GM12878 (cell line): ENCODE results near the gene TBRG1. TPM values are rescaled to one million over a fixed set of nuclear protein-coding genes. Genes with fewer than 3 reads are reported as not detected.

ENCODE experiments used
- ATAC-seq: fragments of 200-7000 bp; cut with Tn5 transposase; 3 replicates; pipeline ENCODE4 v1.9.1; 2020; ENCODE audit warnings: mild to moderate bottlenecking, moderate library complexity
- BruUV-seq: library from RNA; stranded (reverse); fragments of 400-500 nt; replicated peaks from 2 replicates; lab custom pipeline; 2021; lab: Mats Ljungman, UMichigan
- CTCF ChIA-PET: fragments of 300-600 bp; sonication (Branson Sonifier 250); formaldehyde crosslinking; extraction: SDS; loops from one replicate; lab custom pipeline; 2021; ENCODE audit warnings: inconsistent platforms; lab: Yijun Ruan, JAX
- POLR2A ChIA-PET: fragments of 350-600 bp; formaldehyde crosslinking; extraction: SDS; loops from one replicate; lab custom pipeline; 2021; ENCODE audit warnings: inconsistent platforms; lab: Charles Lee
- RAD21 ChIA-PET: fragments of 300-600 bp; sonication (Branson Sonifier 250); formaldehyde crosslinking; loops from one replicate; lab custom pipeline; 2023; ENCODE audit warnings: antibody characterized with exemption; ENCODE audit not compliant: unreplicated experiment; lab: Charles Lee
- SMC1A ChIA-PET: fragments of 300-600 bp; sonication (Branson Sonifier 250); formaldehyde crosslinking; loops from one replicate; lab custom pipeline; 2023; ENCODE audit not compliant: unreplicated experiment, uncharacterized antibody; lab: Charles Lee
- DNase-seq: peaks from one replicate; pipeline ENCODE4 v3.0.0-alpha.2; 2011; ENCODE audit warnings: low read depth, low spot score
- FAIRE-seq: peaks from 3 replicates; lab custom pipeline; 2011; peaks lifted over from hg19 to GRCh38; lab: Jason Lieb, UNC
- H2AFZ ChIP-seq: 2 replicates; pipeline ENCODE4 v1.6.0; 2011; ENCODE audit warnings: low read depth, low read length, control low read depth; ENCODE audit not compliant: control insufficient read depth
- H3K27ac ChIP-seq: 2 replicates; pipeline ENCODE4 v1.5.1; 2011; ENCODE audit warnings: control low read depth; ENCODE audit not compliant: control insufficient read depth, insufficient read depth
- H3K27me3 ChIP-seq, 2 experiments: replicated peaks in 1 of 2; 2 replicates each; pipeline versions ENCODE4 v1.6.0 to v1.6.1; 2011; ENCODE audit warnings: low read length in 1 of 2; ENCODE audit not compliant: control insufficient read depth in 2 of 2, insufficient read depth in 2 of 2
- H3K36me3 ChIP-seq, 2 experiments: 2 replicates each; pipeline ENCODE4 v1.5.1; 2011; ENCODE audit warnings: low read length in 1 of 2; ENCODE audit not compliant: control insufficient read depth in 2 of 2, insufficient read depth in 2 of 2
- H3K4me1 ChIP-seq: 2 replicates; pipeline ENCODE4 v1.6.1; 2011; ENCODE audit warnings: mild to moderate bottlenecking, low read length, moderate library complexity, mixed read lengths; ENCODE audit not compliant: control insufficient read depth, insufficient read depth
- H3K4me2 ChIP-seq: 2 replicates; pipeline ENCODE4 v1.6.0; 2011; ENCODE audit warnings: control low read depth; ENCODE audit not compliant: control insufficient read depth, insufficient read depth
- H3K4me3 ChIP-seq: fragments of 200-600 bp; sonication (generic); 2 replicates; pipeline ENCODE4 v1.5.1; 2016
- H3K79me2 ChIP-seq: 2 replicates; pipeline ENCODE4 v1.6.0; 2011; ENCODE audit warnings: low read length; ENCODE audit not compliant: control insufficient read depth, insufficient read depth
- H3K9ac ChIP-seq: 2 replicates; pipeline ENCODE4 v1.8.0; 2011; ENCODE audit warnings: low read length, control low read depth, mixed read lengths; ENCODE audit not compliant: control insufficient read depth, insufficient read depth
- H3K9me3 ChIP-seq: replicated peaks from 3 replicates; pipeline ENCODE4 v1.5.1; 2011; ENCODE audit warnings: mild to moderate bottlenecking, low read length; ENCODE audit not compliant: control insufficient read depth, insufficient read depth
- H4K20me1 ChIP-seq: 2 replicates; pipeline ENCODE4 v1.6.0; 2011; ENCODE audit not compliant: control insufficient read depth, insufficient read depth
- BCLAF1 ChIP-seq: fragments of 450-650 bp; IDR thresholded peaks from 2 replicates; pipeline ENCODE4 v1.6.1; 2017; ENCODE audit warnings: antibody characterized with exemption, mild to moderate bottlenecking, moderate library complexity
- CHD4 ChIP-seq: fragments of 200-600 bp; sonication (generic); IDR thresholded peaks from 2 replicates; pipeline ENCODE4 v1.6.1; 2016; ENCODE audit warnings: mild to moderate bottlenecking
- EGR1 ChIP-seq, 2 experiments: IDR thresholded peaks; 1 replicate in 1 of 2; 2 replicates in 1 of 2; pipeline ENCODE4 v1.6.1; 2011 to 2012; ENCODE audit warnings: low read depth in 2 of 2, low read length in 2 of 2, borderline replicate concordance in 1 of 2, mild to moderate bottlenecking in 1 of 2, moderate library complexity in 1 of 2
- HDAC2 ChIP-seq: fragments of 200-600 bp; sonication (generic); IDR thresholded peaks from 2 replicates; pipeline ENCODE4 v1.6.1; 2017
- JUNB ChIP-seq: IDR thresholded peaks from 2 replicates; pipeline ENCODE4 v1.6.1; 2016; ENCODE audit warnings: antibody characterized with exemption, mild to moderate bottlenecking
- MEF2B ChIP-seq: fragments of 450-650 bp; IDR thresholded peaks from 2 replicates; pipeline ENCODE4 v1.6.1; 2018; ENCODE audit warnings: mild to moderate bottlenecking, moderate library complexity; ENCODE audit not compliant: partially characterized antibody, poor library complexity, severe bottlenecking
- RBBP5 ChIP-seq: fragments of 200-600 bp; sonication (generic); conservative IDR thresholded peaks from 2 replicates; pipeline ENCODE4 v1.6.1; 2016
- TCF3 ChIP-seq: IDR thresholded peaks from 2 replicates; pipeline ENCODE4 v1.6.1; 2012; ENCODE audit warnings: low read depth, mild to moderate bottlenecking, low read length, borderline replicate concordance; ENCODE audit not compliant: insufficient read depth
- ZBED1 ChIP-seq: IDR thresholded peaks from 2 replicates; pipeline ENCODE4 v1.6.1; 2016; ENCODE audit warnings: borderline replicate concordance
- ZNF592 ChIP-seq: fragments of 450-650 bp; IDR thresholded peaks from 2 replicates; pipeline ENCODE4 v1.6.1; 2017; ENCODE audit warnings: mild to moderate bottlenecking, moderate library complexity
- WGBS: methylation state at CpG from one replicate; pipeline ENCODE4 v1.1.6; 2016; ENCODE audit warnings: low lambda C conversion rate; ENCODE audit not compliant: insufficient replicate concordance, insufficient coverage; ENCODE audit errors: missing lambda C conversion rate; 5-methylcytosine and 5-hydroxymethylcytosine counted together
- in situ Hi-C: fragments of 300-500 bp; cut with MboI; formaldehyde crosslinking; loops from 9 replicates; pipeline ENCODE4 v1.14.3; 2018; ENCODE audit warnings: mixed read lengths
- intact Hi-C: fragments of 100-400 bp; cut with micrococcal nuclease; formaldehyde crosslinking; loops from one replicate; pipeline ENCODE4 v1.14.2; 2022; ENCODE audit not compliant: unreplicated experiment
- polyA plus RNA-seq, 11 experiments: library from polyadenylated mRNA; depleted of rRNA in 4 of 11; unstranded in 6 of 11; stranded (reverse) in 5 of 11; fragments of >200 nt; fragmentation: Nextera tagmentation in 4 of 11; fragmentation: Illumina TruSeq in 1 of 11; extraction: Ambion mirVana in 4 of 11; extraction: Trizol in 1 of 11; gene quantifications; 1 replicate in 1 of 11; 2 replicates in 10 of 11; pipeline versions ENCODE4 v1.2.1 to v1.2.3, GENCODE V29; 2011 to 2016; ENCODE audit warnings: inconsistent platforms in 2 of 11, missing spikeins in 2 of 11, low read depth in 1 of 11
- total RNA-seq, 4 experiments: library from RNA; depleted of rRNA in 3 of 4; stranded (reverse); fragments of >200 nt in 3 of 4; fragmentation: Illumina TruSeq in 1 of 4; extraction: Trizol in 1 of 4; gene quantifications; 2 replicates each; pipeline versions ENCODE4 v1.2.1 to v1.2.3, GENCODE V29; 2013 to 2021
- TF ChIP-seq, protein P1 (sequence below): IDR thresholded peaks from 2 replicates; pipeline ENCODE4 v1.6.1; 2012; ENCODE audit warnings: improper control_type of control experiment, low read depth, low read length; ENCODE audit not compliant: insufficient replicate concordance

Gene TBRG1
- total and polyA plus RNA-seq, 10 of the 15 experiments (the other 5 are each of a cell fraction or from before 2014, with no cell fraction given): 12.3 to 46.6 (median 26.2) TPM

GRCh38 chr11:124577716-124578427 is 44.8 kb upstream of the TBRG1 start:
- intact Hi-C loops: no loop called here
- no peaks in the 10 kb centered on the region; a peak in 1 of 4 replicates for H3K27me3 ChIP-seq
- H3K9me3 ChIP-seq: no peaks in the 10 kb centered on the region
- POLR2A ChIA-PET: no interaction called here
- CTCF ChIA-PET: interaction anchor here (1.3 kb wide), 1 partner anchor 8 kb away, joined by 6 read pairs; no protein-coding TSS in a partner anchor
- H3K36me3 ChIP-seq: no peaks in the 10 kb centered on the region
- H3K4me3 ChIP-seq: no peak overlapping the region
- no peaks in the 10 kb centered on the region for H4K20me1 ChIP-seq
- no peak for ATAC-seq
- WGBS: 13% methylated on average over 6 of the region's 6 CpGs
- no peak overlapping the region for H3K27ac ChIP-seq
- FAIRE-seq: no peak
- no peak for DNase-seq
- no peaks in the 10 kb centered on the region for H3K4me1 ChIP-seq
- in situ Hi-C loops: no loop called here
- no peak overlapping the region for H3K9ac ChIP-seq
- SMC1A ChIA-PET: no interaction called here
- no peaks in the 10 kb centered on the region for H3K79me2 ChIP-seq
- no peak overlapping the region for H3K4me2 ChIP-seq
- no TSS peak for BruUV-seq
- H2AFZ ChIP-seq: no peak overlapping the region
- RAD21 ChIA-PET: no interaction called here
- TF ChIP-seq MEF2B (no peak), ZBED1 (no peak), BCLAF1 (no peak), RBBP5 (no peak), TCF3 (no peak), EGR1 (IDR thresholded peaks at IDR 0.05; ENCODE audit: borderline replicate concordance in 1 of 2, low read depth in 2 of 2, low read length in 2 of 2) (no peak), CHD4 (no peak), HDAC2 (no peak), JUNB (no peak), ZNF592 (no peak)
- TF ChIP-seq, protein P1, sequence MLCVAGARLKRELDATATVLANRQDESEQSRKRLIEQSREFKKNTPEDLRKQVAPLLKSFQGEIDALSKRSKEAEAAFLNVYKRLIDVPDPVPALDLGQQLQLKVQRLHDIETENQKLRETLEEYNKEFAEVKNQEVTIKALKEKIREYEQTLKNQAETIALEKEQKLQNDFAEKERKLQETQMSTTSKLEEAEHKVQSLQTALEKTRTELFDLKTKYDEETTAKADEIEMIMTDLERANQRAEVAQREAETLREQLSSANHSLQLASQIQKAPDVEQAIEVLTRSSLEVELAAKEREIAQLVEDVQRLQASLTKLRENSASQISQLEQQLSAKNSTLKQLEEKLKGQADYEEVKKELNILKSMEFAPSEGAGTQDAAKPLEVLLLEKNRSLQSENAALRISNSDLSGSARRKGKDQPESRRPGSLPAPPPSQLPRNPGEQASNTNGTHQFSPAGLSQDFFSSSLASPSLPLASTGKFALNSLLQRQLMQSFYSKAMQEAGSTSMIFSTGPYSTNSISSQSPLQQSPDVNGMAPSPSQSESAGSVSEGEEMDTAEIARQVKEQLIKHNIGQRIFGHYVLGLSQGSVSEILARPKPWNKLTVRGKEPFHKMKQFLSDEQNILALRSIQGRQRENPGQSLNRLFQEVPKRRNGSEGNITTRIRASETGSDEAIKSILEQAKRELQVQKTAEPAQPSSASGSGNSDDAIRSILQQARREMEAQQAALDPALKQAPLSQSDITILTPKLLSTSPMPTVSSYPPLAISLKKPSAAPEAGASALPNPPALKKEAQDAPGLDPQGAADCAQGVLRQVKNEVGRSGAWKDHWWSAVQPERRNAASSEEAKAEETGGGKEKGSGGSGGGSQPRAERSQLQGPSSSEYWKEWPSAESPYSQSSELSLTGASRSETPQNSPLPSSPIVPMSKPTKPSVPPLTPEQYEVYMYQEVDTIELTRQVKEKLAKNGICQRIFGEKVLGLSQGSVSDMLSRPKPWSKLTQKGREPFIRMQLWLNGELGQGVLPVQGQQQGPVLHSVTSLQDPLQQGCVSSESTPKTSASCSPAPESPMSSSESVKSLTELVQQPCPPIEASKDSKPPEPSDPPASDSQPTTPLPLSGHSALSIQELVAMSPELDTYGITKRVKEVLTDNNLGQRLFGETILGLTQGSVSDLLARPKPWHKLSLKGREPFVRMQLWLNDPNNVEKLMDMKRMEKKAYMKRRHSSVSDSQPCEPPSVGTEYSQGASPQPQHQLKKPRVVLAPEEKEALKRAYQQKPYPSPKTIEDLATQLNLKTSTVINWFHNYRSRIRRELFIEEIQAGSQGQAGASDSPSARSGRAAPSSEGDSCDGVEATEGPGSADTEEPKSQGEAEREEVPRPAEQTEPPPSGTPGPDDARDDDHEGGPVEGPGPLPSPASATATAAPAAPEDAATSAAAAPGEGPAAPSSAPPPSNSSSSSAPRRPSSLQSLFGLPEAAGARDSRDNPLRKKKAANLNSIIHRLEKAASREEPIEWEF: no peak
